ENCODE data around the gene DNAJC1.
"Not testable (repeated sequence)": the region's sequence is repeated elsewhere in the genome, so short reads cannot be mapped to it uniquely, and the experiment has no call there.

The DNAJC1 gene

GRCh38 chr10:21849607-21850006, 153.9 kb downstream of the DNAJC1 start:
- no peak overlapping the region for H3K27ac Mint-ChIP-seq
- peaks cover 44% of the 10 kb centered on the region for H3K36me3 Mint-ChIP-seq
- H3K9me3 Mint-ChIP-seq, result no peaks in the 10 kb centered on the region
- no peak overlapping the region for H3K4me3 Mint-ChIP-seq
- H3K27me3 Mint-ChIP-seq, result no peaks in the 10 kb centered on the region
- H3K4me1 Mint-ChIP-seq, result no peaks in the 10 kb centered on the region

DNA sequence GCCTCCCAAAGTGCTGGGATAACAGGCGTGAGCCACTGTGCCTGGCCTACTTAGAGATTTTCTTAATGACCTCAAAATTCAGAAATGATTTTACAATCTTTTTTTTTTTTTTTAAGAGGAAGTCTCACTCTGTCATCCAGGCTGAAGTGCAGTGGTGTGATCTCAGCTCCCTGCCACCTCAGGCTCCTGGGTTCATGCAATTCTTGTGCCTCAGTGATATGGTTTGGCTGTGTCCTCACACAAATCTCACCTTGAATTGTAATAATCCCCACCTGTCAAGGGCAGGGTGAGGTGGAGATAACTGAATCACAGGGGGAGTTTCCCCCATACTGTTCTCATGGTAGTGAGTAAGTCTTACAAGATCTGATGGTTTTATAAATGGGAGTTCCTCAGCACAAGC, 159.9 kb downstream of the DNAJC1 start:
- Mint-ChIP-seq H3K9me3 (peaks cover 7% of the 10 kb centered on the region), H3K27ac (no peak overlapping the region), H3K36me3 (peaks cover 25% of the 10 kb centered on the region)

DNA sequence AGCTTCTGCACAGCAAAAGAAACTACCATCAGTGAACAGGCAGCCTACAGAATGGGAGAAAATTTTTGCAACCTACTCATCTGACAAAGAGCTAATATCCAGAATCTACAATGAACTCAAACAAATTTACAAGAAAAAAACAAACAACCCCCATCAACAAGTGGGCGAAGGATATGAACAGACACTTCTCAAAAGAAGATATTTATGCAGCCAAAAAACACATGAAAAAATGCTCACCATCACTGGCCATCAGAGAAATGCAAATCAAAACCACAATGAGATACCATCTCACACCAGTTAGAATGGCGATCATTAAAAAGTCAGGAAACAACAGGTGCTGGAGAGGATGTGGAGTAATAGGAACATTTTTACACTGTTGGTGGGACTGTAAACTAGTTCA, 162.3 kb downstream of the DNAJC1 start:
- H3K4me3 Mint-ChIP-seq, H3K27ac Mint-ChIP-seq, H3K27me3 Mint-ChIP-seq, H3K4me1 Mint-ChIP-seq, H3K9me3 Mint-ChIP-seq: not testable (repeated sequence)
- peaks cover 14% of the 10 kb centered on the region for H3K36me3 Mint-ChIP-seq

More for the DNA sequence above, 159.9 kb downstream of the DNAJC1 start:
- Mint-ChIP-seq H3K4me3 (no peak overlapping the region), H3K27me3 (no peaks in the 10 kb centered on the region), H3K4me1 (no peaks in the 10 kb centered on the region)

- H3K27me3 Mint-ChIP-seq, H3K27ac Mint-ChIP-seq, H3K9me3 Mint-ChIP-seq, H3K4me1 Mint-ChIP-seq, H3K4me3 Mint-ChIP-seq: not testable (repeated sequence)
- peaks cover 24% of the 10 kb centered on the region for H3K36me3 Mint-ChIP-seq
Measured at GRCh38 chr10:21837487-21837886, 166.0 kb downstream of the DNAJC1 start.

- Mint-ChIP-seq H3K9me3 (peaks cover 29% of the 10 kb centered on the region), H3K36me3 (peaks cover 37% of the 10 kb centered on the region)
- H3K4me1 Mint-ChIP-seq, H3K4me3 Mint-ChIP-seq, H3K27me3 Mint-ChIP-seq, H3K27ac Mint-ChIP-seq: not testable (repeated sequence)
Measured at GRCh38 chr10:21834574-21834973, 169.0 kb downstream of the DNAJC1 start.

DNA sequence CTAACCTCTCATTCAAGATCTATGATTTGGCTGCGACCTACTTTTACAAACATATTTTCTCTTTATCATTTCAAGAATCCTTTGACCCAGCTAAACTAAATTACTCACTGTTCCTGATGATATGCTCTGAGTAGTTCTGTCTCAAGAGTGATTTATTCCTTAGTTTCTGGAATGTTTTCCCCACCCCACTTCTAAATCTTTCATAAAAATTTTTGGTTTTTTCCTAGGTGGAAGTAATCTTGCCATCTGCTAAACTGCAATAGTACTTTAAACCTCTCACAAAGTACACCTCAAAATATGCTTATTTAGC, 170.8 kb downstream of the DNAJC1 start:
- Mint-ChIP-seq H3K9me3 (peaks cover 22% of the 10 kb centered on the region), H3K36me3 (peaks cover 39% of the 10 kb centered on the region), H3K27ac (no peak overlapping the region), H3K27me3 (no peaks in the 10 kb centered on the region), H3K4me3 (no peak overlapping the region), H3K4me1 (no peaks in the 10 kb centered on the region)

- H3K4me1 Mint-ChIP-seq, result no peaks in the 10 kb centered on the region
- peaks cover 22% of the 10 kb centered on the region for H3K9me3 Mint-ChIP-seq
- H3K4me3 Mint-ChIP-seq, result no peak overlapping the region
- no peaks in the 10 kb centered on the region for H3K27me3 Mint-ChIP-seq
- peaks cover 44% of the 10 kb centered on the region for H3K36me3 Mint-ChIP-seq
- no peak overlapping the region for H3K27ac Mint-ChIP-seq
Measured at GRCh38 chr10:21831986-21832820, 171.3 kb downstream of the DNAJC1 start.

- no peaks in the 10 kb centered on the region for H3K27me3 Mint-ChIP-seq
- no peak overlapping the region for H3K27ac Mint-ChIP-seq
- peaks cover 34% of the 10 kb centered on the region for H3K9me3 Mint-ChIP-seq
- no peak overlapping the region for H3K4me3 Mint-ChIP-seq
- no peaks in the 10 kb centered on the region for H3K4me1 Mint-ChIP-seq
- peaks cover 51% of the 10 kb centered on the region for H3K36me3 Mint-ChIP-seq
Measured at GRCh38 chr10:21830037-21830436, 173.5 kb downstream of the DNAJC1 start.

- H3K4me1 Mint-ChIP-seq, result no peaks in the 10 kb centered on the region
- no peaks in the 10 kb centered on the region for H3K27me3 Mint-ChIP-seq
- H3K9me3 Mint-ChIP-seq, result peaks cover 32% of the 10 kb centered on the region
- no peak overlapping the region for H3K4me3 Mint-ChIP-seq
- H3K27ac Mint-ChIP-seq, result no peak overlapping the region
- peaks cover 54% of the 10 kb centered on the region for H3K36me3 Mint-ChIP-seq
Measured at GRCh38 chr10:21827308-21827707, 176.2 kb downstream of the DNAJC1 start.

DNA sequence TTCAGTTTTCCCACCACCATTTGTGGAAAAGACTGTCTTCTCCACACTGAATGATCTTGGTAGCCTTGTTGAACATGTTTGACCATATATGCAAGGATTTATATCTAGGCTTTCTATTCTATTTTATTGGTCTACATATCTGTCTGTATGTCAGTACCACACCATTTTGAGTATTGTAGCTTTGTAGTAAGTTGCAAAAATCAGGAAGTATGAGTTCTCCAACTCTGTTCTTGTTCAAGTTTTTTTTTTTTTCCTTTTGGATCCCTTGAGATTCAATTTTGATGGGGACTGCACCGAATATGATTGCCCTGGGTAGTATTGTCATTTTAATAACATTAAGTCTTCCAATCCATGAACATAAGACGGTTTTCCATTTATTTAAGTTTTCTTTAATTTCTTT, 176.8 kb downstream of the DNAJC1 start:
- no peak overlapping the region for H3K4me3 Mint-ChIP-seq
- no peaks in the 10 kb centered on the region for H3K4me1 Mint-ChIP-seq
- no peaks in the 10 kb centered on the region for H3K27me3 Mint-ChIP-seq
- peaks cover 29% of the 10 kb centered on the region for H3K9me3 Mint-ChIP-seq
- H3K27ac Mint-ChIP-seq, result no peak overlapping the region
- H3K36me3 Mint-ChIP-seq, result peaks cover 51% of the 10 kb centered on the region

DNA sequence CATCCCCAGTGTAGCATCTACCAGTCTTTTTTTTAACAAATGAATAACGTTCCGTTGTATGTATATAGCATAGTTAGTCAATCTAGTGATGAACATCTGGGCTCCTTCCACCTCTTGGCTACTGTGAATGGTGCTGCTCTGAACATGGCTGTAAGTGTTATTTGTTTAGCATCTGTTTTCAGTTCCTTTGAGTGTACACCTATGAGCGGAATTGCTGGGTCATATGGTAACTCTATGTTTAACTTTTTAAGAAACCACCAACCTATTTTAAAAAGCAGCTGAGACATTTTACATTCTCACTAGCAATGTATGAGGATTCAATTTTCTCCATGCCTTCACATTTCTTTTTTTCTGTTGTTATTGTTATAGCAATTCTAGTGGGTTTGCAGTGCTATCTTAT, 178.2 kb downstream of the DNAJC1 start:
- no peaks in the 10 kb centered on the region for H3K4me1 Mint-ChIP-seq
- no peak overlapping the region for H3K27ac Mint-ChIP-seq
- no peak overlapping the region for H3K4me3 Mint-ChIP-seq
- no peaks in the 10 kb centered on the region for H3K27me3 Mint-ChIP-seq
- H3K36me3 Mint-ChIP-seq, result peaks cover 45% of the 10 kb centered on the region
- peaks cover 22% of the 10 kb centered on the region for H3K9me3 Mint-ChIP-seq

- Mint-ChIP-seq H3K27me3 (no peaks in the 10 kb centered on the region), H3K9me3 (peaks cover 13% of the 10 kb centered on the region), H3K27ac (no peak overlapping the region), H3K36me3 (peaks cover 39% of the 10 kb centered on the region), H3K4me3 (no peak overlapping the region), H3K4me1 (no peaks in the 10 kb centered on the region)
Measured at GRCh38 chr10:21824409-21824808, 179.1 kb downstream of the DNAJC1 start.

DNA sequence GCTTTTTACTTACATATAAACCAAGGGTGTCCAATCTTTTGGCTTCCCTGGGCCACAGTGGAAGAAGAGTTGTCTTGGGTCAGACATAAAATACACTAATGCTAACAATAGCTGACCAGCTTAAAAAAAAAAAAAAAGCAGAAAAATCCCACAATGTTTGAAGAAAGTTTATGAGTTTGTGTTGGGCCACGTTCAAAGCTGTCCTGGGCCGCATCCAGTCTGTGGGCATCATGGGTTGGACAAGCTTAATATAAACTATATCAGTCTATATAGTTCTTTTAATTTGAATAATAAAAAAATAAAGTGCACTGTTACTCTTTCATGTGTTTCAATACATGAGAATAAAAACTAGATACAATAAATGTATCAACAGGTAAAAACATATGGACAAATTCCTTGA, 179.9 kb downstream of the DNAJC1 start:
- no peaks in the 10 kb centered on the region for H3K27me3 Mint-ChIP-seq
- peaks cover 13% of the 10 kb centered on the region for H3K9me3 Mint-ChIP-seq
- no peak overlapping the region for H3K4me3 Mint-ChIP-seq
- H3K36me3 Mint-ChIP-seq, result peaks cover 36% of the 10 kb centered on the region
- no peak overlapping the region for H3K27ac Mint-ChIP-seq
- no peaks in the 10 kb centered on the region for H3K4me1 Mint-ChIP-seq

GRCh38 chr10:21822273-21822672, 181.3 kb downstream of the DNAJC1 start:
- H3K27ac Mint-ChIP-seq, H3K4me3 Mint-ChIP-seq, H3K27me3 Mint-ChIP-seq: not testable (repeated sequence)

DNA sequence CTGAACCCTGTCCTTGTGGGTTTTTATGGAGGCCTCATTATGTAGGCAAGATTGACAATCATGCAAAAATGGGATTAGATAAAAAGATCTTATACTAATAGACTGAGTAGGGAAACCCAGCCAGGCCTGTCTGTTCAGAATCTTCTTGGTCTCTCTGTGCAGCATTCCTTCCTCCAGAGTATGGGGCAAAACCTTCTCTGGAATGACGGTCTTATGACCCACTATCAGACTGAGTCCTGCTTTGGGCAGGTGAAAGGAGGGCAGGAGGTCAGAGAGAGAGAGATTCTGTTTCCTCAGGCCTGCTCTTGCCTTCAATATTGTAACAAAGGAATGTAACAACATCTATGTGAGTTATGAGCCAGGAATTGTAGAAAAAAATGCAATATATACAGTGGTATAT, 182.6 kb downstream of the DNAJC1 start:
- H3K36me3 Mint-ChIP-seq, result peaks cover 25% of the 10 kb centered on the region
- H3K27me3 Mint-ChIP-seq, result no peaks in the 10 kb centered on the region
- H3K9me3 Mint-ChIP-seq, result peaks cover 8% of the 10 kb centered on the region
- H3K4me1 Mint-ChIP-seq, result no peaks in the 10 kb centered on the region
- H3K4me3 Mint-ChIP-seq, result no peak overlapping the region
- no peak overlapping the region for H3K27ac Mint-ChIP-seq

More at GRCh38 chr10:21822273-21822672, 181.3 kb downstream of the DNAJC1 start:
- not testable (repeated sequence) for H3K4me1 Mint-ChIP-seq
- H3K9me3 Mint-ChIP-seq, result peaks cover 13% of the 10 kb centered on the region
- H3K36me3 Mint-ChIP-seq, result peaks cover 35% of the 10 kb centered on the region

- H3K9me3 Mint-ChIP-seq, H3K4me3 Mint-ChIP-seq, H3K27me3 Mint-ChIP-seq, H3K4me1 Mint-ChIP-seq: not testable (repeated sequence)
- H3K27ac Mint-ChIP-seq, result peak overlapping the region; percentile 55
- peaks cover 14% of the 10 kb centered on the region for H3K36me3 Mint-ChIP-seq
Measured at GRCh38 chr10:21818416-21818815, 185.1 kb downstream of the DNAJC1 start.

DNA sequence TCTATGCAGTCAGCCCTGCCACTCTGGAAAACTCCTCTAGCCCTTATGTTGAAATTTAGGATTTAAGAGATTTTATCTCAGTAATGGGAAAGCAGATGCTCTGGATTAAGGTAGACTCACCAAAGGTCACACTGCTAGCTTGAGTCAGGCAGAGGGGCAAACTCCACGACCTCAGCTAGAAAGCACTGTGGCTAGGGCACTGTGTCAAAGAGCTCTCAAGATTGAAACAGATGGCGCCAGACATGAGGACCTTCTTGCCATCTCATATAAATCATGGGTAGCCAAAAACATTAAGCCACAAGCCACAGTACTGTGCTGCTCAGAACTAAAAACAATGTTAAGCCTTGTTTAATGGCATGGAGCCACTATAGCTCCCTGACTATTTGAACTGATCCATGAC, 188.7 kb downstream of the DNAJC1 start:
- no peaks in the 10 kb centered on the region for H3K4me1 Mint-ChIP-seq
- H3K9me3 Mint-ChIP-seq, result no peaks in the 10 kb centered on the region
- H3K27me3 Mint-ChIP-seq, result no peaks in the 10 kb centered on the region
- H3K4me3 Mint-ChIP-seq, result no peak overlapping the region
- H3K27ac Mint-ChIP-seq, result no peak overlapping the region
- peaks cover 10% of the 10 kb centered on the region for H3K36me3 Mint-ChIP-seq
